ENCODE results near the gene ZNF212.

The ZNF212 gene

DNA sequence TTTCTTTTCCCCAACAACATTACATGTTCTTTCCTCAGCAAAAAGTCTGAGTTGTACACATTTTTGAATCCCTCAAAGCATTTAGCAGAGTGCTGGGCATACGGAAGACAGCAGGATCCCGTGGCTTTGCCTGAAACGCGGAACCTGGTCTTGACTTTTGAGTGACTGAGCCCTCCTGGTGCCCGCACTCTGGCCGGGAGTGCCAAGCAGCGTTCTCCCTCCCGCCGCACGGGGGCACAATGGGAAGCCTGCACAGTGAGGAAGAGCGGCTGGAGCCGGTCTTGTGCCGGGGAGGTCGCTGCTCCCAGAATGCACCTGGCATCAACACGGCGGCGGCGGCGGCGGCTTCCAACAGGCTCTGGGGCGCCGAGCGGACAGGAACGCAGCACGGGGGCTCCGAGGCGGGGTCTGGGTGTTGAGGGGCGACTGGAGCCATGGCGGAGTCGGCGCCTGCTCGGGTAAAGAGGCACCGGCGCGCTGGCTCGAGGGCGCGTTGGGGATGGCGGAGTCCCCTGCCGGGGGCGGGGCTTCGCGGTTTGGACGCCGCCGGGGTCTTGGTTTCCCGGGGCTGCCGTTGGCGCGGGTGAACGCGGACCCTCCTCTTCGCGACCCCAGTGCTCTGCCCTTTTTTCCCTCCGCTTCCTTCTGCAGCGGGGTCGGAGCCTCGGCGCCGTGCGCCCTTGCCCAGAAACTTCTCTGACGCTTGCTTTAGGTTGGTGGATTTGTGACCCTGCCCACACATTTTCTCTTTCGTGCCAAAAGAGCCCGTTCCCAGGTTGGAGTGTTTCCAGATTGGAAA, at the start of gene ZNF212:
Gene ZNF212 (plus strand): TSS at position 307 of the 799 bp plus-strand sequence. CDS start 128 bp downstream, at position 435.
- DNase-seq, result peak; percentile 72

DNA sequence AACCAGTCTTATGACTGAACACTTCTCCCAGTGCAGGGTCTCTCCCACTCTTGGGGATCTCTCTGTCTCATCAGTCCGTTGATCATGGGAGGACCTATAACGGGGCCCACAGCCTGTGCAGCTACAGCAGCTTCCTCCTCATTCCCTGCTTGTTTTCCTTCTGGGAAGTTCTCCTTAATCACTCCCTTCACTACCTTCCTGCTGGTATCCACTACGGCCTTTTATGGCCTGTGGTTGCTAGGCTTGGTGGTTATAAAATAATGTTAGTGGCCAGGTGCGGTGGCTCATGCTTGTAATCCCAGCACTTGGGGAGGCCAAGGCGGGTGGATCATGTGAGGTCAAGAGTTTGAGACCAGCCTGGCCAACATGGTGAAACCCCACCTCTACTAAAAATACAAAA, 47.6 kb upstream of the ZNF212 start:
- DNase-seq, result no peak

DNA sequence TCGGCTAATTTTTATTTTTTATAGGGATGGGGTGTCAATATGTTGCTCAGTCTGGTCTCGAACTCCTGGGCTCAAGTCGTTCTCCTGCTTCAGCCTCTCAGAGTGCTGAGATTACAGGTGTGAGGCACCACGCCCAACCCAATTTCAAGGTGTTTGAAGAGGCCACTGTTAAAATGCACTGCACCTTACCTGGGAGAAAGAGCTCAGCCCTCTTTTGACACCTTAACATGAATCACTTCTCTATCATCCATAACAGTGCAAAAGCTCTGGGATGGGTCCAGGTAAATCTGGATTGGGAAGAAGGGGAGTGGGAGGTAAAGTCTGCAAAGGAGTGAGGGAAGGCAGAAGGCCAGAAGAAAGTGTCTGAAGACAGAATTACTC, 44.7 kb upstream of the ZNF212 start:
- DNase-seq, result no peak

- peak; percentile 74 for DNase-seq
Observed at GRCh38 chr7:149195180-149196150, 44.0 kb upstream of the ZNF212 start, which contains the start of gene ZNF282. Gene ZNF282, plus strand, starts transcription at chr7:149195546. Its CDS starts 44 bp downstream, at chr7:149195590.

DNA sequence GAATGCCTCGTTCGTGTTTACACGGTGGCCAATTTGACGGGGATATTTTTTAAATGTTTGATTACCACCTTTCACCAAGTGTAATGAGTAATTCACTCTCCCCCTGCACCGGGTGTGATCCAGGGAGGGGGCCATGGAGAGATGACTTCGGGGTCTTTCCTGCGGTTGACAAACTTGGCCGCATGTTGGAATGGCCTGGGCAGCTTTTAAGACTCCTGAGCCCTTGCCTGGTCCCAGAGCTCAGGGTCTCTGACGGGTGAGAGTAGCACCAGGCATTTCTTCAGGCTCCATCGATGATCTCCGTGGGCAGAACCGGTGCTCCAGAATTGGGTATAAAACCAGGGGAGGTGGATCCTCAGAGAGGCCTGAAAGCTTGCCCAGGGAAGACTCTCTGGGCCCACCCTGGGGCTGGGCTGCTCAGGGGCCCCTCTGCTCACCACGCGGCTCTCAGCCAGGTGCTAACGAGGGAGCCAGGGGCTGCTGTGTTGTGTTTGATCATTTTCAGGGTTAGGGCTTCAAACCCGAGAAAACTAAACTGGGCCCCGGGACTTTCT, 43.2 kb upstream of the ZNF212 start:
- no peak for DNase-seq

DNA sequence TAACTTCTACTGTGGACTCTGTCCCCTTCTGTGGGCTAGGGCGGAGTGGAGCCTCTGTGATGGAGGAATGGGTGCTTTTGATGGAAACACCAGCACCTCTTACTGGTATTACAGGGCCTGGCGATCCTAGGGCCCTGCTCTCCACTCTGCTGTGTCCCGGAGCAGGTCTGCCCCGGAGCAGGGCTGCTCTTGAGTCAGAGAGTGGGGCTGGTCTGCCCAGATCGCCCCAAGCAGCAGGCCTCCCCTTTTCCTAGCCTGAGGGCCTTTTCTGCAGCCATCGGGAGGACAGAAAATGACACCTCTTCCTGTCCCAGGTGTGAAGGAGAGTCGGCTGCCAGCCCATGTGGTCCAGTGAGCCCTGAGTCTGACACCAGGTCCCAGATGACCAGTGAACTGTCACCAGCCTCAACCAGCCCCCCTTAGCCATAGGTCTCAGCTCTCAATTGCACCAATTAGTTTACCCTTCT, 42.7 kb upstream of the ZNF212 start:
- DNase-seq, result no peak

DNA sequence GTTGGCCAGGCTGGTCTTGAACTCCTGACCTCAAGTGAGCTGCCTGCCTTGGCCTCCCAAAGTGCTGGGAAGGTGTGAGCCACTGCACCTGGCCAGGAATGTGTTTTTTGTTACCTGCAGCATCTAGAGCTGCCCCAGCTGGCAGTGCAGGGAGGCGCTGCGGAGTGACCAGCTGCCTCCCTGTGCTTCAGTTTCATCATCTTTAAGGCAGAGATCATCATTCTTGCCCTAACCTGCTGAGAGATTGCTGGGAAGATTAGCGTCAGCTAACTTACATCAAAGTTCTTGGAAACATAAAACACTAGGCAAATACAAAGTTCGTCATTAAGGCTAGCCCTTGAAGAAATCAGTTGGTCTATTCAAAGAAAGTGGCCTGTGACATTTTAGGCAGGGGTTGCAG, 41.8 kb upstream of the ZNF212 start:
- no peak for DNase-seq

DNA sequence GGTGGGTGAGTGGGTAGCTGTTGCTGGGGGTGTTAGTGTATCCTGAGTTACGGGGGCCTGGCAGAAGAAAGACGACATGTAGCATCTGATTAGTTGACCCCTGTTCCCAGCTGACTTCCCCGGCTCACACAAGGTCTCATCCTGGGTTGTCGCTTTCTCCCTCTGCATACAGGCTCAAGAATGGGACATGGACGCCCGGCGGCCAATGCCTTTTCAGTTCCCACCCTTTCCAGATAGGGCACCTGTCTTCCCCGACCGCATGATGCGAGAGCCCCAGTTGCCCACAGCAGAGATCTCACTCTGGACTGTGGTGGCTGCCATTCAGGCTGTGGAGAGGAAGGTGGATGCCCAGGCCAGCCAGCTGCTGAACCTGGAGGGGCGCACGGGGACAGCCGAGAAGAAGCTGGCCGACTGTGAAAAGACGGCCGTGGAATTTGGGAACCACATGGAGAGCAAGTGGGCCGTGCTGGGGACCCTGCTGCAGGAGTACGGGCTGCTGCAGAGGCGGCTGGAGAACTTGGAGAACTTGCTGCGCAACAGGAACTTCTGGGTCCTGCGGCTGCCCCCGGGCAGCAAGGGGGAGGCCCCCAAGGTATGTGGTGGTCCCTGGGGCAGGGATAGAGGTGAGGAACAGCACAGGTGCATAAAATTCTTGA, 41.2 kb upstream of the ZNF212 start:
- DNase-seq, result no peak

- no peak for DNase-seq
Observed at GRCh38 chr7:149199234-149199995, 40.0 kb upstream of the ZNF212 start.

DNA sequence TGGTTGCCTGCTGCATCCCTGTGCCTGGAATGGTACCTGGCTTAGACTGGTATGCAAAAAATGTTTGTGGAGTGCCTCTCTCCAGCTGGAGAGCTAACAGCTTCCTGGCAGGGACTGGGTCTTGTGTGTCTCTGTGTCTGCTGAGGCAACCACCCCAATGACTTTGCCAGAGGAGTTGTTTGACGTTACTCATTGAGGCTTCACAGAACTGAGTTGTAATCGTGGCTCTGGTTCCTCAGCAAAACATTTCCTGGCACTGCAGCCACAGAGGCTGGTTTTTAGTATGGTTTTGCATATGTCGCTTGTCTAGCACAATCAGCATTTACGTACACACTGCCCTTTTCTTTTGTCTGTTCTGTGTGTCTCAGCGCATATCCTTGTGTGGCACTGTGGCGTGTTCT, 36.6 kb upstream of the ZNF212 start:
- DNase-seq, result no peak

- no peak for DNase-seq
Observed at GRCh38 chr7:149205690-149206381, 33.6 kb upstream of the ZNF212 start.

- DNase-seq, result no peak
Observed at GRCh38 chr7:149207324-149208035, 32.0 kb upstream of the ZNF212 start.

- no peak for DNase-seq
Observed at GRCh38 chr7:149209518-149210269, 29.8 kb upstream of the ZNF212 start.

GRCh38 chr7:149210551-149210950, 28.9 kb upstream of the ZNF212 start:
- no peak for DNase-seq

DNA sequence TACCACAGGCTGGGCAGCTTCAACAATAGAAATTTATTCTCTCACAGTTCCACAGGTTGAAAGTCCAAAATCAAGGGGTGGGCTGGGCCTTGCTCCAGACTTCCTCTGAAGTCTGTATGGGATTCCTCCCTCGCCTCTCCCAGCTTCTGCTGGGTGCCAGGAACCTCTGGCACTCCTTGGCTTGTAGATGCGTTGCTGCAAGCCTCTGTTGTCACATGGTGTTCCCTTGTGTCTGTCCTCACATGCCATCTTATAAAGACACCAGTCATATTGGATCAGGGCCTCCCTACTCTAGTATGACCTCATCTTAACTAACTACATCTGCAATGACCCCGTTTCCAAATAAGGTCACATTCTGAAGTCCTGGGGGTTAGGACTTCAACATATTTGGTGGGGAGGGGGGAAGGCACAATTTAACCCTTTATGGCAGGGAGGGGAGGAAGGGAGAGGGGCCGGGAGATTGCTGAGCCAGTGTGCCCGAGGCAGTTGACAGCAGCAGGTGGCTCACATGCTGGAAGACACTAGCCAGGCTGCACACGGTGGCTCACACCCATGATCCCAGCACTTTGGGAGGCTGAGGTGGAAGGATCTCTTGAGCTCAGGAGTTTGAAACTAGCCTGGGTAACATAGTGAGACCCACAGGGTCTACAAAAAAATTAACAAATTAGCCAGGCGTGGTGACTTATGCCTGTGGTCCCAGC, 25.3 kb upstream of the ZNF212 start:
- DNase-seq, result no peak

DNA sequence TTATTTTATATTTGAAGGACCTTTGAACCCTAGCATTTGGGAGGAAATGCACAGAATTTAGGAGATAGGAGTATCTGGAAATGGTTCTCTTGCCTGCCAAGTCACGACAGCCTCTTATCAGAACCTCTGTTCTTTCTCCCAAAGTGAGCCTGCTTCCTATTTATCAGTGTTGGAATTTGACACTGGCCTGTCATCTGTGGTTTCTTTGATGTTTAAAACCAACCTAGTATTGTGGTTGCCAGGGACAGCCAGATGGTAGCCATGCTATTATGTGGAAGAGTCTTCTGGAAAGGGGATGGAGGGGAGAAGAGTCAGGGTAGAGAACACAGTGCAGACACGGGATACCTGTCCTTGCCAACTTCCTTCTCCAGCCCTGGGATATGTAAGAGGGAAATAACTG, 23.0 kb upstream of the ZNF212 start:
- no peak for DNase-seq

- no peak for DNase-seq
Observed at GRCh38 chr7:149217570-149217969, 21.9 kb upstream of the ZNF212 start.

- DNase-seq, result no peak
Observed at GRCh38 chr7:149218469-149219420, 20.7 kb upstream of the ZNF212 start.
